Endothelial cell (in vitro differentiated cells): Measurements from ENCODE around the gene SGMS1. TPM values are rescaled to one million over a fixed set of nuclear protein-coding genes. Genes with fewer than 3 reads are reported as not detected.

ENCODE experiments used
- DNase-seq: peaks from one replicate; pipeline ENCODE4 v3.0.0; 2021; ENCODE audit warnings: low spot score
- H3K27ac Mint-ChIP-seq: one replicate; pipeline ENCODE4 v1.8.0; 2021; ENCODE audit warnings: mixed read lengths, inconsistent platforms; ENCODE audit not compliant: unreplicated experiment
- H3K27me3 Mint-ChIP-seq: one replicate; pipeline ENCODE4 v1.8.0; 2021; ENCODE audit warnings: mild to moderate bottlenecking, moderate library complexity, mixed read lengths, inconsistent platforms; ENCODE audit not compliant: unreplicated experiment
- H3K36me3 Mint-ChIP-seq: one replicate; pipeline ENCODE4 v1.8.0; 2021; ENCODE audit warnings: mild to moderate bottlenecking, low read depth, mixed read lengths, inconsistent platforms; ENCODE audit not compliant: unreplicated experiment
- H3K4me1 Mint-ChIP-seq: one replicate; pipeline ENCODE4 v1.8.0; 2021; ENCODE audit warnings: mild to moderate bottlenecking, mixed read lengths, inconsistent platforms; ENCODE audit not compliant: unreplicated experiment
- H3K4me3 Mint-ChIP-seq: one replicate; pipeline ENCODE4 v1.8.0; 2021; ENCODE audit warnings: mild to moderate bottlenecking, mixed read lengths, inconsistent platforms; ENCODE audit not compliant: unreplicated experiment
- H3K9me3 Mint-ChIP-seq: one replicate; pipeline ENCODE4 v1.8.0; 2021; ENCODE audit warnings: mixed read lengths, inconsistent platforms; ENCODE audit not compliant: unreplicated experiment
- total RNA-seq: library from RNA; stranded (reverse); fragmentation: NEBNext Ultra II Directional; extraction: Animal tissue kit (Norgen Biotek cat#: 25700); gene quantifications from one replicate; pipeline ENCODE4 v1.2.1, GENCODE V29; 2021; ENCODE audit not compliant: unreplicated experiment
- TF ChIP-seq, protein P1 (sequence below): fragments of 200-600 bp; sonication (generic); IDR thresholded peaks from one replicate; pipeline ENCODE4 v1.5.0; 2021; ENCODE audit warnings: antibody characterized with exemption; ENCODE audit not compliant: unreplicated experiment

Gene SGMS1
- total RNA-seq, 1 donor from 2014 or later, result 12.4 TPM

DNA sequence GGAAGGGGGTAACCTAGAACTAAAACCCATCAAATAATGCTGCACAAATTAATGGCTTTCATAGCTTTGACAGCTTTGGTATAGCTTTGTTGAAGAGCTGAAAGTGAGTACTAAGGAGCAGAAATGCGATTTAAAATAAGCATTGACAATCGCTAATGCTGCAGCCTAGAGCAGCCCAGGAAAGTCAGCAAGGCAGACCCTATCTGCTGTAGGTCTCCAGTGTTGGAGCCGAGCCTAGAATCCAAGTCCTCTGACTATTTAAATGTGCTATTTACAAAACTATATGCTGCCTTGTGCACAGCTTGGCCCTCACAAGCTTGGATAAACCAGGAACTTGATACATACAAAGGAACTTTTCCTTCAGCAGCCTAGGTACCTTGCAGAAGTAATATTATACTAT is 307.6 kb downstream of the SGMS1 start:
- H3K36me3 Mint-ChIP-seq, result no peaks in the 10 kb centered on the region
- H3K4me3 Mint-ChIP-seq, result no peak overlapping the region
- DNase-seq, result no peak
- TF ChIP-seq, protein P1, sequence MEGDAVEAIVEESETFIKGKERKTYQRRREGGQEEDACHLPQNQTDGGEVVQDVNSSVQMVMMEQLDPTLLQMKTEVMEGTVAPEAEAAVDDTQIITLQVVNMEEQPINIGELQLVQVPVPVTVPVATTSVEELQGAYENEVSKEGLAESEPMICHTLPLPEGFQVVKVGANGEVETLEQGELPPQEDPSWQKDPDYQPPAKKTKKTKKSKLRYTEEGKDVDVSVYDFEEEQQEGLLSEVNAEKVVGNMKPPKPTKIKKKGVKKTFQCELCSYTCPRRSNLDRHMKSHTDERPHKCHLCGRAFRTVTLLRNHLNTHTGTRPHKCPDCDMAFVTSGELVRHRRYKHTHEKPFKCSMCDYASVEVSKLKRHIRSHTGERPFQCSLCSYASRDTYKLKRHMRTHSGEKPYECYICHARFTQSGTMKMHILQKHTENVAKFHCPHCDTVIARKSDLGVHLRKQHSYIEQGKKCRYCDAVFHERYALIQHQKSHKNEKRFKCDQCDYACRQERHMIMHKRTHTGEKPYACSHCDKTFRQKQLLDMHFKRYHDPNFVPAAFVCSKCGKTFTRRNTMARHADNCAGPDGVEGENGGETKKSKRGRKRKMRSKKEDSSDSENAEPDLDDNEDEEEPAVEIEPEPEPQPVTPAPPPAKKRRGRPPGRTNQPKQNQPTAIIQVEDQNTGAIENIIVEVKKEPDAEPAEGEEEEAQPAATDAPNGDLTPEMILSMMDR, result no peak
- H3K4me1 Mint-ChIP-seq, result peaks cover 6% of the 10 kb centered on the region
- H3K9me3 Mint-ChIP-seq, result no peaks in the 10 kb centered on the region
- no peak overlapping the region for H3K27ac Mint-ChIP-seq
- H3K27me3 Mint-ChIP-seq, result peaks cover 3% of the 10 kb centered on the region

DNA sequence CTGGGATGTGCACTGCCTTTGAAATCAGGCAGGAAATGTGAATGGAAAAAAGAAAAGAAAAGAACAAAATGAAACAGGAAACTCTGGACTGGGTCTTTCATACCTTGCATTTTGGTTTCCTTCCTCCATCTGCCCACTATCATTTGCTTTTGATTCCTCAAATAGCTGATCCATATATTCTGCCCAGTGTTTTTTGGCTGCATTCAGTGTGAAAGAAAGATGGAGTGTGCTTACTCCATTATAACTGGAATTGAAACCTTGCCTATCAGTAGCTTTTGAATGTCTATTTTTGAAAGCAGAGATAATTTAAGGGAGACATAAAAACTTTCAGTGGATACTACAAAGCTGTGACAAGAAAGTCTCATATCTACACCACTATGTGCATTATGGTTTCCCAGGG is 308.3 kb downstream of the SGMS1 start:
- TF ChIP-seq, protein P1, result no peak
- Mint-ChIP-seq H3K9me3 (no peaks in the 10 kb centered on the region), H3K4me1 (peaks cover 6% of the 10 kb centered on the region), H3K27ac (no peak overlapping the region), H3K36me3 (no peaks in the 10 kb centered on the region), H3K27me3 (peaks cover 3% of the 10 kb centered on the region), H3K4me3 (no peak overlapping the region)
- DNase-seq, result no peak

DNA sequence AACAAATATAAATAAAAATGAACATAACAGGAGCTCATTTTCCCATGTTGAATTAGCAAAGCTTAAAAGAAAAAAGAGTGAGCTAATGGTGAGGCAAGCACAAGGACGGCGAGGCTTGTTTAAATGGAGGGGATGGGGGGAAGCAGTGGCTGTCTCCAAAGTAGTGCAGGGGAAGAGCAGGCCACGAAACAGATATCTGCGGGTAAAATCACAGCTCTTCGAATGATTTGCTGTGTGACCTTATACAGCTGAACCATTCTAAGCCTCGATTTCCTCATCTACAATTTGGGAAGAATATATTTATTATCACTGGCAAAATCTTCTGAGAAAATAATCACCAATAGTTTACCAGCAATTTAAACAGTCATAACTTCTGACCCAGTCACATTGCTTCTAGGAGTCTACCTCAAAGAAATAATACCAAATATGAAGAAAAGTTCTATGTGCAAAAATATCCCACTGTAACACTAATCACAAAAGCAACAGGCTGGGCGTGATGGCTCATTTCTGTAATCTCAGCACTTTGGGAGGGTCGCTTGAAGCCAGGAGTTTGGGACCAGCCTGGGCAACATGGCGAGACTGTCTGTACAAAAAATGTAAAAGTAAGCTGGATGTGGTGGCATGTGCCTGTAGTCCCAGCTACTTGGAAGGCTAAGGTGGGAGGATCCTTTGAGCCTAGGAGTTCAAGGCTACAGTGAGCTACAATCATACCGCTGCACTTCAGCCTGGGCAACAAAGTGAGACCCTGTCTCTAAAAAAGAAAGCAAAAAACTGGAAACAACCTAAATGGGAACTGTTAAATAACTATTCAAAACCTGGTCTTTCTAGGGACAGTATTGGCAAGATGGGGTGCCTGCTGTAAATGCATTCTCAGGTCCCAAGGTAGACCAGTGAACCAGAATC is 309.3 kb downstream of the SGMS1 start:
- peaks cover 3% of the 10 kb centered on the region for H3K27me3 Mint-ChIP-seq
- no peak for DNase-seq
- H3K4me3 Mint-ChIP-seq, result no peak overlapping the region
- H3K9me3 Mint-ChIP-seq, result no peaks in the 10 kb centered on the region
- no peak overlapping the region for H3K27ac Mint-ChIP-seq
- TF ChIP-seq, protein P1, result no peak
- no peaks in the 10 kb centered on the region for H3K36me3 Mint-ChIP-seq
- peaks cover 6% of the 10 kb centered on the region for H3K4me1 Mint-ChIP-seq

DNA sequence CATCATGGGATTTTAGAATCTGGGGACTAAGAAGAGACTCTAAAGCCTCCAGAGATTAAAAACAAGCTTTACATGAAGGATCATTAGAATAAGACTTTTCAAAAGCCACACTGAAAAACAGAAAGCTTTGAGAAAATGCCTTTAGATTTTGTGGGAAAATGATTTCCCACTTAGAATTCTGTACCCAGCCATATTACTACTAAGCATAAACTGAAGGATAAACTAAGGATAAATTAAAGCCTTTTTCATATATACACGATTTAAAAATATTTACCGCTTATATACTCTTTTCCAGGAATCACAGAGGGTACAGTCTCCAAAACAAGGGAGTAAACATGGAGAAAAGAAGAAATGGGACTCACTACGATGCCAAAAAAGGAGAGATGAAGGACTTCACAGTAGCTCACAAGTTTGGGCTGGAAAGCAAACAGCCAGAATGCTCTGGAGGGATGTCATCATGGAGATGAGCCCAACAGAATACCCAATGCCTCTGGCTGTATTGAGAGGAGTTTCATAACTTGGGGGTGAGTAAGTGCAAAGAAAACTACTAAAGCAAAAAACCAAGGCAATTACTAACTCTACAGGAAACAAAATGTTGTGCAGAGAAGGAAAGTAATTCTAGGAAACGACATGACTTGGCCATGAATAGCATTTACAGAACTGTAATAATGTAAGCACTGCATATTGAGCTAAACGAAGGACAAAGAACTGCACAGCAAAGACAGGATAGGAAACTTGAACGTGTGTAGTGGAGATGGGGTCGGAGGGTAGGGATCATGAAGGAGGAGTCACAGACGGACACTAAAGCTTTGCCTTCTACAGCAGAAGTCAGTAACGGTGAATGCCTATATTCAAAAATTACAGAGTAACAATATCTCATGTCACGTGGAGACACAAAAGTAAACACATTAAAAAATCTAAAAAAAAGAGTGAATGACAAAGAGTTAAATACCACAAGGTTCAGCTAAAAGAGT is 311.0 kb downstream of the SGMS1 start:
- Mint-ChIP-seq H3K36me3 (no peaks in the 10 kb centered on the region), H3K4me1 (peaks cover 6% of the 10 kb centered on the region), H3K27ac (no peak overlapping the region), H3K4me3 (no peak overlapping the region), H3K9me3 (no peaks in the 10 kb centered on the region), H3K27me3 (peaks cover 3% of the 10 kb centered on the region)
- no peak for DNase-seq
- TF ChIP-seq, protein P1, result no peak
